Endothelial cell of umbilical vein (primary cell): ENCODE data around the gene COL5A1. TPM values are rescaled to one million over a fixed set of nuclear protein-coding genes. Genes with fewer than 3 reads are reported as not detected.

Source experiments
- BruUV-seq: library from RNA; stranded (reverse); fragments of 400-500 nt; replicated peaks from 2 replicates; lab custom pipeline; 2021; lab: Mats Ljungman, UMichigan
- CTCF ChIA-PET: fragments of 300-600, 350-600 bp; sonication (Branson Sonifier 250); formaldehyde crosslinking; loops from one replicate; lab custom pipeline; 2021; ENCODE audit warnings: antibody characterized with exemption, inconsistent platforms; lab: Charles Lee
- POLR2A ChIA-PET: fragments of 300-600, 350-600 bp; sonication (Branson Sonifier 250); formaldehyde crosslinking; loops from one replicate; lab custom pipeline; 2021; ENCODE audit warnings: antibody characterized with exemption, inconsistent platforms; lab: Charles Lee
- DNase-seq: peaks from one replicate; pipeline ENCODE4 v3.0.0-alpha.2; 2011; ENCODE audit warnings: low read depth, low spot score
- FAIRE-seq: peaks from 2 replicates; lab custom pipeline; 2011; peaks lifted over from hg19 to GRCh38; lab: Jason Lieb, UNC
- H2AFZ ChIP-seq: 2 replicates; pipeline ENCODE4 v1.6.0; 2012; ENCODE audit warnings: low read depth, low read length, control low read depth, inconsistent platforms
- H3K27ac ChIP-seq: 2 replicates; pipeline ENCODE4 v1.5.1; 2011; ENCODE audit warnings: low read depth, mild to moderate bottlenecking, control low read depth, low read length, moderate library complexity; ENCODE audit not compliant: insufficient read depth
- H3K27me3 ChIP-seq, 2 experiments: 2 replicates each; pipeline versions ENCODE4 v1.6.0 to v1.6.1; 2011; ENCODE audit warnings: low read length in 2 of 2, mixed read lengths in 1 of 2; ENCODE audit not compliant: control insufficient read depth in 2 of 2, insufficient read depth in 2 of 2
- H3K36me3 ChIP-seq, 2 experiments: 2 replicates in 1 of 2; 3 replicates in 1 of 2; pipeline ENCODE4 v1.5.1; 2011; ENCODE audit warnings: low read length in 2 of 2, mild to moderate bottlenecking in 1 of 2, moderate library complexity in 1 of 2; ENCODE audit not compliant: control insufficient read depth in 2 of 2, insufficient read depth in 2 of 2; ENCODE audit errors: extremely low read depth in 1 of 2
- H3K4me1 ChIP-seq: 3 replicates; pipeline ENCODE4 v1.5.1; 2011; ENCODE audit warnings: mild to moderate bottlenecking, low read length; ENCODE audit not compliant: control insufficient read depth, insufficient read depth; ENCODE audit errors: extremely low read depth
- H3K4me2 ChIP-seq: 2 replicates; pipeline ENCODE4 v1.6.1; 2011; ENCODE audit warnings: low read length, control low read depth, mixed read lengths; ENCODE audit not compliant: insufficient read depth
- H3K4me3 ChIP-seq, 3 experiments: fragments of 200-600 bp in 1 of 3; sonication (generic), shearing (Covaris generic) in 1 of 3; replicated peaks in 1 of 3; 2 replicates each; pipeline ENCODE4 v1.5.1; 2011 to 2016; ENCODE audit warnings: control low read depth in 3 of 3, low read length in 3 of 3, mild to moderate bottlenecking in 2 of 3, inconsistent platforms in 1 of 3, low read depth in 1 of 3, moderate library complexity in 1 of 3; ENCODE audit not compliant: insufficient read depth in 1 of 3
- H3K79me2 ChIP-seq: 2 replicates; pipeline ENCODE4 v1.6.0; 2012; ENCODE audit warnings: low read length, inconsistent platforms; ENCODE audit not compliant: control insufficient read depth, insufficient read depth
- H3K9ac ChIP-seq: replicated peaks from 2 replicates; pipeline ENCODE3; 2011; ENCODE audit warnings: low read length, control low read depth; ENCODE audit not compliant: insufficient read depth; ENCODE audit errors: extremely low read depth
- H3K9me1 ChIP-seq: replicated peaks from 3 replicates; pipeline ENCODE4 v1.6.0; 2011; ENCODE audit warnings: mild to moderate bottlenecking, low read length; ENCODE audit not compliant: control insufficient read depth, insufficient read depth; ENCODE audit errors: extremely low read depth
- H3K9me3 ChIP-seq: replicated peaks from 2 replicates; pipeline ENCODE4 v1.5.1; 2012; ENCODE audit warnings: low read length, inconsistent platforms; ENCODE audit not compliant: control insufficient read depth, insufficient read depth
- H4K20me1 ChIP-seq: replicated peaks from 2 replicates; pipeline ENCODE3; 2011; ENCODE audit warnings: mild to moderate bottlenecking, low read length; ENCODE audit not compliant: control insufficient read depth, insufficient read depth; ENCODE audit errors: extremely low read depth
- EZH2 ChIP-seq: IDR thresholded peaks from 2 replicates; pipeline ENCODE4 v1.6.1; 2012; ENCODE audit warnings: borderline replicate concordance, low read depth, mild to moderate bottlenecking, moderate library complexity, low read length, inconsistent platforms; ENCODE audit not compliant: severe bottlenecking
- FOS ChIP-seq: IDR thresholded peaks from 2 replicates; pipeline ENCODE4 v1.6.1; 2011; ENCODE audit warnings: mild to moderate bottlenecking, low read length, moderate library complexity, borderline replicate concordance; ENCODE audit not compliant: insufficient read depth
- GATA2 ChIP-seq: IDR thresholded peaks from 2 replicates; pipeline ENCODE4 v1.7.0; 2011; ENCODE audit warnings: low read depth, mild to moderate bottlenecking, moderate library complexity, mixed read lengths, low read length; ENCODE audit not compliant: insufficient read length, insufficient read depth
- JUN ChIP-seq: IDR thresholded peaks from 2 replicates; pipeline ENCODE4 v1.6.1; 2011; ENCODE audit warnings: borderline replicate concordance, low read depth; ENCODE audit not compliant: insufficient read length, insufficient read depth
- MYC ChIP-seq: IDR thresholded peaks from one replicate; pipeline ENCODE4 v1.6.1; 2011; ENCODE audit warnings: mild to moderate bottlenecking, low read depth, low read length
- POLR2A ChIP-seq: IDR thresholded peaks from 2 replicates; pipeline ENCODE4 v1.6.1; 2012; ENCODE audit warnings: low read depth, mild to moderate bottlenecking, control low read depth, low read length
- POLR2AphosphoS5 ChIP-seq: IDR thresholded peaks from 2 replicates; pipeline ENCODE4 v1.6.1; 2012; ENCODE audit warnings: low read depth, mild to moderate bottlenecking, control low read depth, low read length, moderate library complexity; ENCODE audit not compliant: insufficient read depth
- dilution Hi-C: fragments of 300-500 bp; cut with MboI; formaldehyde crosslinking; loops from one replicate; pipeline ENCODE4 v1.15.0; 2019; ENCODE audit warnings: low sequenced_read_pairs; ENCODE audit not compliant: extremely low pct_ligation_motif_present
- intact Hi-C: fragments of 100-400 bp; cut with micrococcal nuclease; formaldehyde crosslinking; loops from one replicate; pipeline ENCODE4 v1.10.0; 2022
- polyA plus RNA-seq, 4 experiments: library from polyadenylated mRNA; depleted of rRNA in 3 of 4; stranded (reverse) in 3 of 4; unstranded in 1 of 4; fragments of >200 nt; gene quantifications; 2 replicates each; pipeline versions ENCODE4 v1.2.1 to v1.2.3, GENCODE V29; 2011 to 2012; ENCODE audit warnings: missing spikeins in 1 of 4
- total RNA-seq: library from RNA; stranded (reverse); gene quantifications from 2 replicates; pipeline ENCODE4 v1.2.3, GENCODE V29; 2021
- TF ChIP-seq, protein P1 (sequence below): IDR thresholded peaks from 2 replicates; pipeline ENCODE4 v1.6.1; 2011; ENCODE audit not compliant: insufficient read depth, insufficient read length
- TF ChIP-seq, protein P2 (sequence below), 2 donors: IDR thresholded peaks; 1 replicate in 1 of 2; 2 replicates in 1 of 2; pipeline ENCODE4 v1.5.1; 2011; ENCODE audit warnings: low read length in 2 of 2, mild to moderate bottlenecking in 2 of 2, moderate library complexity in 2 of 2, control low read depth in 1 of 2, inconsistent platforms in 1 of 2, low read depth in 1 of 2; ENCODE audit not compliant: insufficient read depth in 1 of 2; ENCODE audit errors: extremely low read depth in 1 of 2

The COL5A1 gene
- total and polyA plus RNA-seq, 2 donors (not counting 3 experiments of a cell fraction or from before 2014, with no cell fraction given): 97.4 to 175 TPM

DNA sequence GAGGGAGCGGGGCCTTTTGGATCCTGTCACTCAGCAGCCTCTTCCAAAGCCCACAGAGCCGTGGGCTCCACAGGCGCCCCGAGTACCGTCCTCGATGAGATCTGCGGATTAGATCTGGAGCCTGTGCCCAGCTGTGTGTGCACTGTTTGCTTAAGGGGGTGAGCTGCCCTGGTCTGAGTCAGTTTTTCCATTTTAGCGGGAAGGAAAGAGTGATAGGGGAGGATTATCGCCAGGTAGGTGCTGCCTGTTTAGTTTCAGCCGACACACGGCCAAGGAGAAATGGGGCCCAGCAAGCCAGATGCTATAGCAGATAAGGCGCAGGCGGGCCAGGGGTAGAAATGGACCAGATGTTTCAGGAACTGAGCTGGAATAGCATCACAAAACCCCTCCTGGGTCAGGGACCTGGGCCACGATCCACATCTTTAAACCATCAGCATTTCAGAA lies 18.1 kb downstream of the COL5A1 start:
- FAIRE-seq: no peak
- no peaks in the 10 kb centered on the region for H4K20me1 ChIP-seq
- CTCF ChIA-PET: interaction anchor here (1.3 to 1.8 kb wide), 2 partner anchors 11 to 30 kb away, joined by 4 to 7 read pairs; no protein-coding TSS in a partner anchor
- dilution Hi-C loops: no loop called here
- no peak overlapping the region for H3K9ac ChIP-seq
- intact Hi-C loops: no loop called here
- H3K79me2 ChIP-seq: no peaks in the 10 kb centered on the region
- H3K4me3 ChIP-seq: no peak overlapping the region
- H3K9me1 ChIP-seq: no peaks in the 10 kb centered on the region
- H3K4me2 ChIP-seq: no peak overlapping the region
- TF ChIP-seq, protein P1, sequence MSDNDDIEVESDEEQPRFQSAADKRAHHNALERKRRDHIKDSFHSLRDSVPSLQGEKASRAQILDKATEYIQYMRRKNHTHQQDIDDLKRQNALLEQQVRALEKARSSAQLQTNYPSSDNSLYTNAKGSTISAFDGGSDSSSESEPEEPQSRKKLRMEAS: no peak
- TF ChIP-seq MYC (no peak), POLR2AphosphoS5 (no peak), EZH2 (no peak), JUN (no peak), GATA2 (no peak), FOS (no peak), POLR2A (no peak)
- TF ChIP-seq, protein P2, sequence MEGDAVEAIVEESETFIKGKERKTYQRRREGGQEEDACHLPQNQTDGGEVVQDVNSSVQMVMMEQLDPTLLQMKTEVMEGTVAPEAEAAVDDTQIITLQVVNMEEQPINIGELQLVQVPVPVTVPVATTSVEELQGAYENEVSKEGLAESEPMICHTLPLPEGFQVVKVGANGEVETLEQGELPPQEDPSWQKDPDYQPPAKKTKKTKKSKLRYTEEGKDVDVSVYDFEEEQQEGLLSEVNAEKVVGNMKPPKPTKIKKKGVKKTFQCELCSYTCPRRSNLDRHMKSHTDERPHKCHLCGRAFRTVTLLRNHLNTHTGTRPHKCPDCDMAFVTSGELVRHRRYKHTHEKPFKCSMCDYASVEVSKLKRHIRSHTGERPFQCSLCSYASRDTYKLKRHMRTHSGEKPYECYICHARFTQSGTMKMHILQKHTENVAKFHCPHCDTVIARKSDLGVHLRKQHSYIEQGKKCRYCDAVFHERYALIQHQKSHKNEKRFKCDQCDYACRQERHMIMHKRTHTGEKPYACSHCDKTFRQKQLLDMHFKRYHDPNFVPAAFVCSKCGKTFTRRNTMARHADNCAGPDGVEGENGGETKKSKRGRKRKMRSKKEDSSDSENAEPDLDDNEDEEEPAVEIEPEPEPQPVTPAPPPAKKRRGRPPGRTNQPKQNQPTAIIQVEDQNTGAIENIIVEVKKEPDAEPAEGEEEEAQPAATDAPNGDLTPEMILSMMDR (IDR thresholded peaks at IDR 0.05; ENCODE audit: extremely low read depth in 1 of 2, insufficient read depth in 1 of 2, low read depth in 1 of 2, low read length in 2 of 2): no peak
- BruUV-seq: no TSS peak
- H3K36me3 ChIP-seq: no peaks in the 10 kb centered on the region
- no peak overlapping the region for H3K27ac ChIP-seq
- POLR2A ChIA-PET: no interaction called here
- H3K27me3 ChIP-seq: no peaks in the 10 kb centered on the region
- no peak overlapping the region for H2AFZ ChIP-seq
- no peaks in the 10 kb centered on the region for H3K4me1 ChIP-seq
- no peaks in the 10 kb centered on the region for H3K9me3 ChIP-seq
- DNase-seq: no peak
